GM12878 (cell line): ENCODE measurements around the gene HNRNPA1. TPM values are rescaled to one million over a fixed set of nuclear protein-coding genes. Genes with fewer than 3 reads are reported as not detected.

Experiments used
- ATAC-seq: fragments of 200-7000 bp; cut with Tn5 transposase; 3 replicates; pipeline ENCODE4 v1.9.1; 2020; ENCODE audit warnings: mild to moderate bottlenecking, moderate library complexity
- BruUV-seq: library from RNA; stranded (reverse); fragments of 400-500 nt; replicated peaks from 2 replicates; lab custom pipeline; 2021; lab: Mats Ljungman, UMichigan
- CTCF ChIA-PET: fragments of 300-600 bp; sonication (Branson Sonifier 250); formaldehyde crosslinking; extraction: SDS; loops from one replicate; lab custom pipeline; 2021; ENCODE audit warnings: inconsistent platforms; lab: Yijun Ruan, JAX
- POLR2A ChIA-PET: fragments of 350-600 bp; formaldehyde crosslinking; extraction: SDS; loops from one replicate; lab custom pipeline; 2021; ENCODE audit warnings: inconsistent platforms; lab: Charles Lee
- RAD21 ChIA-PET: fragments of 300-600 bp; sonication (Branson Sonifier 250); formaldehyde crosslinking; loops from one replicate; lab custom pipeline; 2023; ENCODE audit warnings: antibody characterized with exemption; ENCODE audit not compliant: unreplicated experiment; lab: Charles Lee
- SMC1A ChIA-PET: fragments of 300-600 bp; sonication (Branson Sonifier 250); formaldehyde crosslinking; loops from one replicate; lab custom pipeline; 2023; ENCODE audit not compliant: unreplicated experiment, uncharacterized antibody; lab: Charles Lee
- DNase-seq: peaks from one replicate; pipeline ENCODE4 v3.0.0-alpha.2; 2011; ENCODE audit warnings: low read depth, low spot score
- FAIRE-seq: peaks from 3 replicates; lab custom pipeline; 2011; peaks lifted over from hg19 to GRCh38; lab: Jason Lieb, UNC
- H2AFZ ChIP-seq: 2 replicates; pipeline ENCODE4 v1.6.0; 2011; ENCODE audit warnings: low read depth, low read length, control low read depth; ENCODE audit not compliant: control insufficient read depth
- H3K27ac ChIP-seq: 2 replicates; pipeline ENCODE4 v1.5.1; 2011; ENCODE audit warnings: control low read depth; ENCODE audit not compliant: control insufficient read depth, insufficient read depth
- H3K27me3 ChIP-seq, 2 experiments: replicated peaks in 1 of 2; 2 replicates each; pipeline versions ENCODE4 v1.6.0 to v1.6.1; 2011; ENCODE audit warnings: low read length in 1 of 2; ENCODE audit not compliant: control insufficient read depth in 2 of 2, insufficient read depth in 2 of 2
- H3K36me3 ChIP-seq, 2 experiments: 2 replicates each; pipeline ENCODE4 v1.5.1; 2011; ENCODE audit warnings: low read length in 1 of 2; ENCODE audit not compliant: control insufficient read depth in 2 of 2, insufficient read depth in 2 of 2
- H3K4me1 ChIP-seq: 2 replicates; pipeline ENCODE4 v1.6.1; 2011; ENCODE audit warnings: mild to moderate bottlenecking, low read length, moderate library complexity, mixed read lengths; ENCODE audit not compliant: control insufficient read depth, insufficient read depth
- H3K4me2 ChIP-seq: 2 replicates; pipeline ENCODE4 v1.6.0; 2011; ENCODE audit warnings: control low read depth; ENCODE audit not compliant: control insufficient read depth, insufficient read depth
- H3K4me3 ChIP-seq: fragments of 200-600 bp; sonication (generic); 2 replicates; pipeline ENCODE4 v1.5.1; 2016
- H3K79me2 ChIP-seq: 2 replicates; pipeline ENCODE4 v1.6.0; 2011; ENCODE audit warnings: low read length; ENCODE audit not compliant: control insufficient read depth, insufficient read depth
- H3K9ac ChIP-seq: 2 replicates; pipeline ENCODE4 v1.8.0; 2011; ENCODE audit warnings: low read length, control low read depth, mixed read lengths; ENCODE audit not compliant: control insufficient read depth, insufficient read depth
- H3K9me3 ChIP-seq: replicated peaks from 3 replicates; pipeline ENCODE4 v1.5.1; 2011; ENCODE audit warnings: mild to moderate bottlenecking, low read length; ENCODE audit not compliant: control insufficient read depth, insufficient read depth
- H4K20me1 ChIP-seq: 2 replicates; pipeline ENCODE4 v1.6.0; 2011; ENCODE audit not compliant: control insufficient read depth, insufficient read depth
- BCL11A ChIP-seq: IDR thresholded peaks from 2 replicates; pipeline ENCODE4 v1.6.1; 2011; ENCODE audit warnings: low read depth, low read length
- E2F8 ChIP-seq: fragments of 450-650 bp; IDR thresholded peaks from 2 replicates; pipeline ENCODE4 v1.6.1; 2018; ENCODE audit warnings: mild to moderate bottlenecking, low read depth, moderate library complexity; ENCODE audit not compliant: partially characterized antibody
- EP300 ChIP-seq, 2 experiments: fragments of 150-350 bp in 1 of 2; IDR thresholded peaks; 2 replicates each; pipeline ENCODE4 v1.6.1; 2011 to 2012; ENCODE audit warnings: low read depth in 2 of 2, low read length in 2 of 2, borderline replicate concordance in 1 of 2, improper control_type of control experiment in 1 of 2, inconsistent platforms in 1 of 2; ENCODE audit not compliant: control insufficient read depth in 1 of 2
- ESRRA ChIP-seq: IDR thresholded peaks from 2 replicates; pipeline ENCODE4 v1.6.1; 2012; ENCODE audit warnings: mild to moderate bottlenecking, low read length, improper control_type of control experiment
- GABPA ChIP-seq: IDR thresholded peaks from 2 replicates; pipeline ENCODE4 v1.6.1; 2014; ENCODE audit warnings: antibody characterized with exemption, low read depth, mild to moderate bottlenecking, inconsistent platforms
- MEF2A ChIP-seq: IDR thresholded peaks from 2 replicates; pipeline ENCODE4 v1.6.1; 2011; ENCODE audit warnings: low read depth, mild to moderate bottlenecking, low read length, moderate library complexity; ENCODE audit not compliant: insufficient read depth
- NFYB ChIP-seq: IDR thresholded peaks from 2 replicates; pipeline ENCODE4 v1.6.1; 2011; ENCODE audit warnings: low read depth, mild to moderate bottlenecking, low read length, improper control_type of control experiment, moderate library complexity; ENCODE audit not compliant: insufficient read depth
- NKRF ChIP-seq: fragments of 450-650 bp; conservative IDR thresholded peaks from 2 replicates; pipeline ENCODE4 v1.6.1; 2017; ENCODE audit warnings: mild to moderate bottlenecking, moderate library complexity
- NR2C2 ChIP-seq: IDR thresholded peaks from 2 replicates; pipeline ENCODE4 v1.6.1; 2011; ENCODE audit warnings: borderline replicate concordance, low read depth; ENCODE audit not compliant: control insufficient read depth, insufficient read length
- SMAD1 ChIP-seq: fragments of 450-650 bp; IDR thresholded peaks from 2 replicates; pipeline ENCODE4 v1.6.1; 2018; ENCODE audit warnings: mild to moderate bottlenecking, low read depth; ENCODE audit not compliant: partially characterized antibody
- SREBF2 ChIP-seq: IDR thresholded peaks from 2 replicates; pipeline ENCODE4 v1.6.1; 2012; ENCODE audit warnings: mild to moderate bottlenecking, low read length
- TARDBP ChIP-seq: IDR thresholded peaks from 2 replicates; pipeline ENCODE4 v1.6.1; 2016; ENCODE audit warnings: borderline replicate concordance
- WGBS: methylation state at CpG from one replicate; pipeline ENCODE4 v1.1.6; 2016; ENCODE audit warnings: low lambda C conversion rate; ENCODE audit not compliant: insufficient replicate concordance, insufficient coverage; ENCODE audit errors: missing lambda C conversion rate; 5-methylcytosine and 5-hydroxymethylcytosine counted together
- in situ Hi-C: fragments of 300-500 bp; cut with MboI; formaldehyde crosslinking; loops from 9 replicates; pipeline ENCODE4 v1.14.3; 2018; ENCODE audit warnings: mixed read lengths
- intact Hi-C: fragments of 100-400 bp; cut with micrococcal nuclease; formaldehyde crosslinking; loops from one replicate; pipeline ENCODE4 v1.14.2; 2022; ENCODE audit not compliant: unreplicated experiment
- polyA plus RNA-seq, 11 experiments: library from polyadenylated mRNA; depleted of rRNA in 4 of 11; unstranded in 6 of 11; stranded (reverse) in 5 of 11; fragments of >200 nt; fragmentation: Nextera tagmentation in 4 of 11; fragmentation: Illumina TruSeq in 1 of 11; extraction: Ambion mirVana in 4 of 11; extraction: Trizol in 1 of 11; gene quantifications; 1 replicate in 1 of 11; 2 replicates in 10 of 11; pipeline versions ENCODE4 v1.2.1 to v1.2.3, GENCODE V29; 2011 to 2016; ENCODE audit warnings: inconsistent platforms in 2 of 11, missing spikeins in 2 of 11, low read depth in 1 of 11
- total RNA-seq, 4 experiments: library from RNA; depleted of rRNA in 3 of 4; stranded (reverse); fragments of >200 nt in 3 of 4; fragmentation: Illumina TruSeq in 1 of 4; extraction: Trizol in 1 of 4; gene quantifications; 2 replicates each; pipeline versions ENCODE4 v1.2.1 to v1.2.3, GENCODE V29; 2013 to 2021
- TF ChIP-seq, protein P1 (sequence below): fragments of 450-650 bp; formaldehyde crosslinking; IDR thresholded peaks from 2 replicates; pipeline ENCODE4 v1.4.0; 2020; ENCODE audit warnings: mild to moderate bottlenecking, moderate library complexity

HNRNPA1 gene
- total and polyA plus RNA-seq, 10 of the 15 experiments (the other 5 are each of a cell fraction or from before 2014, with no cell fraction given): 630 to 2,342 (median 1,407) TPM

GRCh38 chr12:54266852-54267251 is 13.7 kb upstream of the HNRNPA1 start:
- peaks cover 36% of the 10 kb centered on the region for H3K79me2 ChIP-seq
- no TSS peak for BruUV-seq

More at GRCh38 chr12:54266852-54267251, 13.7 kb upstream of the HNRNPA1 start:
- ChIA-PET POLR2A (interaction anchor here (1.8 to 2.0 kb wide), 2 partner anchors 8 to 14 kb away, joined by 8 to 12 read pairs; partner anchors contain the start of genes CBX5 and HNRNPA1), SMC1A (no interaction called here), RAD21 (no interaction called here), CTCF (interaction anchor here (0.6 to 1.8 kb wide), 2 partner anchors 15 to 52 kb away, joined by 3 to 8 read pairs; no protein-coding TSS in a partner anchor)
- Histone ChIP-seq H3K36me3 (peaks cover 0 to 3% of the 10 kb centered on the region in 2 experiments; a peak in 1 of 4 replicates), H3K27me3 (no peaks in the 10 kb centered on the region), H3K4me3 (no peak overlapping the region), H3K27ac (no peak overlapping the region), H3K9ac (no peak overlapping the region), H3K9me3 (no peaks in the 10 kb centered on the region), H3K4me1 (peaks cover 2% of the 10 kb centered on the region), H3K4me2 (no peak overlapping the region), H2AFZ (no peak overlapping the region), H4K20me1 (no peaks in the 10 kb centered on the region)
- TF ChIP-seq, protein P1, sequence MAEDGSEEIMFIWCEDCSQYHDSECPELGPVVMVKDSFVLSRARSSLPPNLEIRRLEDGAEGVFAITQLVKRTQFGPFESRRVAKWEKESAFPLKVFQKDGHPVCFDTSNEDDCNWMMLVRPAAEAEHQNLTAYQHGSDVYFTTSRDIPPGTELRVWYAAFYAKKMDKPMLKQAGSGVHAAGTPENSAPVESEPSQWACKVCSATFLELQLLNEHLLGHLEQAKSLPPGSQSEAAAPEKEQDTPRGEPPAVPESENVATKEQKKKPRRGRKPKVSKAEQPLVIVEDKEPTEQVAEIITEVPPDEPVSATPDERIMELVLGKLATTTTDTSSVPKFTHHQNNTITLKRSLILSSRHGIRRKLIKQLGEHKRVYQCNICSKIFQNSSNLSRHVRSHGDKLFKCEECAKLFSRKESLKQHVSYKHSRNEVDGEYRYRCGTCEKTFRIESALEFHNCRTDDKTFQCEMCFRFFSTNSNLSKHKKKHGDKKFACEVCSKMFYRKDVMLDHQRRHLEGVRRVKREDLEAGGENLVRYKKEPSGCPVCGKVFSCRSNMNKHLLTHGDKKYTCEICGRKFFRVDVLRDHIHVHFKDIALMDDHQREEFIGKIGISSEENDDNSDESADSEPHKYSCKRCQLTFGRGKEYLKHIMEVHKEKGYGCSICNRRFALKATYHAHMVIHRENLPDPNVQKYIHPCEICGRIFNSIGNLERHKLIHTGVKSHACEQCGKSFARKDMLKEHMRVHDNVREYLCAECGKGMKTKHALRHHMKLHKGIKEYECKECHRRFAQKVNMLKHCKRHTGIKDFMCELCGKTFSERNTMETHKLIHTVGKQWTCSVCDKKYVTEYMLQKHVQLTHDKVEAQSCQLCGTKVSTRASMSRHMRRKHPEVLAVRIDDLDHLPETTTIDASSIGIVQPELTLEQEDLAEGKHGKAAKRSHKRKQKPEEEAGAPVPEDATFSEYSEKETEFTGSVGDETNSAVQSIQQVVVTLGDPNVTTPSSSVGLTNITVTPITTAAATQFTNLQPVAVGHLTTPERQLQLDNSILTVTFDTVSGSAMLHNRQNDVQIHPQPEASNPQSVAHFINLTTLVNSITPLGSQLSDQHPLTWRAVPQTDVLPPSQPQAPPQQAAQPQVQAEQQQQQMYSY (CRISPR knock-in tag): no peak
- TF ChIP-seq MEF2A (no peak), NKRF (no peak), SREBF2 (no peak), SMAD1 (no peak), ESRRA (no peak), TARDBP (no peak), BCL11A (no peak), E2F8 (no peak), EP300 (IDR thresholded peaks at IDR 0.05; ENCODE audit: borderline replicate concordance in 1 of 2, control insufficient read depth in 1 of 2, low read depth in 2 of 2, low read length in 2 of 2) (no peak), GABPA (no peak), NFYB (no peak), NR2C2 (no peak)
- FAIRE-seq (no peak), DNase-seq (no peak), ATAC-seq (no peak)
- in situ Hi-C loops (no loop called here), intact Hi-C loops (no loop called here)
- WGBS: 100% methylated on average over 2 of the region's 2 CpGs
